ENCODE data around the gene ZNF689.
"Not testable (repeated sequence)": the region's sequence is repeated elsewhere in the genome, so short reads cannot be mapped to it uniquely, and the experiment has no call there.

ZNF689 gene

GRCh38 chr16:30636599-30636998 lies 26.4 kb upstream of the ZNF689 start:
- CTCF ChIA-PET = interaction anchor here (0.9 to 4.3 kb wide), 6 partner anchors 8 to 227 kb away, joined by 3 to 25 read pairs (median 4); partner anchors contain the start of gene DCTPP1
- POLR2A ChIA-PET = no interaction called here

GRCh38 chr16:30633526-30633925 lies 23.3 kb upstream of the ZNF689 start:
- no peak for TF ChIP-seq CTCF (IDR thresholded peaks at IDR 0.05; ENCODE audit: control extremely low read depth, extremely low read depth, low read depth, missing control alignments)
- POLR2A ChIA-PET = interaction anchor here (0.6 to 1.0 kb wide), 3 partner anchors 17 to 82 kb away, joined by 4 to 7 read pairs (median 5); partner anchors contain the start of gene PRR14
- no peak for DNase-seq (ENCODE audit: extremely low spot score)
- CTCF ChIA-PET = interaction anchor here (1.0 to 9.8 kb wide), 3 partner anchors 20 to 224 kb away, joined by 3 to 128 read pairs (median 28); partner anchors contain the start of genes DCTPP1 and ZNF689

More at GRCh38 chr16:30636599-30636998, 26.4 kb upstream of the ZNF689 start:
- DNase-seq (ENCODE audit: extremely low spot score) = no peak
- TF ChIP-seq CTCF (IDR thresholded peaks at IDR 0.05; ENCODE audit: control extremely low read depth, extremely low read depth, low read depth, missing control alignments) = no peak

DNA sequence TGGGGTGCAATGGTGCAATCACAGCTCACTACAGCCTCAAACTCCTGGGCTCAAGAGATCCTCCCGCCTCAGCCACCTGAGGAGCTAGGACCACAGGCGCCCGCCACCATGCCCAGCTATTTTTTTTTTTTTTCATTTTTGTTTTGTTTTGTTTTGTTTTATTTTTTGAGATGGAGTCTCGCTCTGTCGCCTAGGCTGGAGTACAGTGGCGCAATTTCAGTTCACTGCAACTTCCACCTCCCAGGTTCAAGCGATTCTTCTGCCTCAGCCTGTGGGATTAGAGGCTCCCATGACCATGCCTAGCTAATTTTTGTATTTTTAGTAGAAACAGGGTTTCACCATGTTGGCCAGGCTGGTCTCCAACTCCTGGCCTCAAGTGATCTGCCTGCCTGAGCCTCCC lies 22.3 kb upstream of the ZNF689 start:
- ChIA-PET POLR2A (interaction anchor here (0.9 kb wide), 1 partner anchor 27 kb away, joined by 3 read pairs; no protein-coding TSS in a partner anchor), CTCF (interaction anchor here (1.0 to 9.8 kb wide), 8 partner anchors 9 to 225 kb away, joined by 3 to 128 read pairs (median 4); partner anchors contain the start of genes DCTPP1, ZNF689 and ZNF771)
- DNase-seq (ENCODE audit: extremely low spot score) = not testable (repeated sequence)

GRCh38 chr16:30628628-30629540 lies 18.7 kb upstream of the ZNF689 start:
- DNase-seq (ENCODE audit: extremely low spot score) = peak; percentile 73
- POLR2A ChIA-PET = no interaction called here
- TF ChIP-seq CTCF (IDR thresholded peaks at IDR 0.05; ENCODE audit: control extremely low read depth, extremely low read depth, low read depth, missing control alignments) = peak; percentile 81
- CTCF ChIA-PET = interaction anchor here (0.7 to 9.8 kb wide), 52 partner anchors 9 to 536 kb away, joined by 3 to 128 read pairs (median 4); partner anchors contain the start of genes DCTPP1, TBC1D10B, ZNF688 and ZNF689

- no peak for DNase-seq (ENCODE audit: extremely low spot score)
- no peak for TF ChIP-seq CTCF (IDR thresholded peaks at IDR 0.05; ENCODE audit: control extremely low read depth, extremely low read depth, low read depth, missing control alignments)
- CTCF ChIA-PET = interaction anchor here (1.9 to 9.8 kb wide), 3 partner anchors 13 to 196 kb away, joined by 6 to 128 read pairs (median 41); partner anchors contain the start of genes DCTPP1 and ZNF689
- POLR2A ChIA-PET = no interaction called here
These were observed 16.0 kb upstream of the ZNF689 start for GRCh38 chr16:30626236-30626635.

DNA sequence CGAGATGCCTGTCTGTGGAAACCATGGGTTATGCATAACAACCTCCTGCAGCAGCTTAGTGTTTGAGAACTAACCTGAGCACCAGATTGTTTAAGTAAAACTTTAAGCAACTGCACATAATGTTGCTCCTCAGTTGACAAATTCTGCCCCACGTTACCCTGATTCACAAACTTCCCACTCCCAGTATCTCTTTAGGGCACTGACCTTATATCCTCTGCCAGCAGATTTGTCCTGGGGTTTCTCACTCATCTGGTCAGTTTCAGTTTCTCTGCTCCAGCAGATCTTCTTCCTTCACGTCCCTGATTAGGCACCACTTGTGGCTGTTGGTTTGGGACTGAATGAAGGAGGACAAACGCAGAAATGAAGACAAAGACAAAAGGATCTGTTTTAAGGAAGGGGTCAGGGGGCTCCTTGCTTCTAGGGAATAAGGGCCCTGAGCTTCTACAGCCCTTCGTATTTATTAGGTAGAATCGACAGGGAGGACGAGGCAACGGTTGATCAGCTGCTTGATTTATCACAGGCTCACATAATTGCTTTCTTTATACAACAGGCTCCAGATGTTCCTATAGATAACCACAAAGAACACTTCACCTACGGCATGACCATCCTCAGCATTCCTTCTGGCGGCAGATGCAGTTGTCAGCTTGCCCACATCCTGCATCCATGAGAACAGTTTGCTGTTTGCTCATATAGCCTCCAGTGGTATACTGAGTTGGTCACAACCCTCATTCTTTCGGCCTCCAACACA lies 13.5 kb upstream of the ZNF689 start:
- POLR2A ChIA-PET = interaction anchor here (0.6 kb wide), 1 partner anchor 208 kb away, joined by 7 read pairs; no protein-coding TSS in a partner anchor
- CTCF ChIA-PET = interaction anchor here (1.4 to 3.2 kb wide), 3 partner anchors 8 to 194 kb away, joined by 3 to 13 read pairs (median 3); partner anchors contain the start of gene DCTPP1
- no peak for TF ChIP-seq CTCF (IDR thresholded peaks at IDR 0.05; ENCODE audit: control extremely low read depth, extremely low read depth, low read depth, missing control alignments)
- no peak for DNase-seq (ENCODE audit: extremely low spot score)
